ENCODE results near the gene MVB12B.
"Not testable (repeated sequence)": the region's sequence is repeated elsewhere in the genome, so short reads cannot be mapped to it uniquely, and the experiment has no call there.

The MVB12B gene

DNA sequence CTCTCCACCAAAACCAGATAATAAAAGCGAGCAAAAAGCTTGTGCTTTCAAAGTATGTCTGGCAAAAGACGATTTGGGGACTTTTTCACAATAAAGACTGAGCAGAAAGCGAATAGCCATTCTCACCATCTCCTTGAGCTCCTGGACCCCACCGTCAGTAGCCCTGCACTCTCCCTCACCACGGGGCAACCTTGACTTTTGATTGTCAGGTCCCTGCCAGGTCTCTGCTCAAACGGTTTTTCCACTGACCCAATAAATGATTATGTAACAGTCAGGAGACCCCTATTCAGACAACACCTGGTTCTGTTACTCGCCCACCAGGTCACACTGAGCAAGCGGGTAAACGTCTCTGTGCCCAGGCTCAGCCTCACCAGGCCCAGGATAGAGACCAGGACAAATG is 131.3 kb downstream of the MVB12B start:
- no peak for DNase-seq

DNA sequence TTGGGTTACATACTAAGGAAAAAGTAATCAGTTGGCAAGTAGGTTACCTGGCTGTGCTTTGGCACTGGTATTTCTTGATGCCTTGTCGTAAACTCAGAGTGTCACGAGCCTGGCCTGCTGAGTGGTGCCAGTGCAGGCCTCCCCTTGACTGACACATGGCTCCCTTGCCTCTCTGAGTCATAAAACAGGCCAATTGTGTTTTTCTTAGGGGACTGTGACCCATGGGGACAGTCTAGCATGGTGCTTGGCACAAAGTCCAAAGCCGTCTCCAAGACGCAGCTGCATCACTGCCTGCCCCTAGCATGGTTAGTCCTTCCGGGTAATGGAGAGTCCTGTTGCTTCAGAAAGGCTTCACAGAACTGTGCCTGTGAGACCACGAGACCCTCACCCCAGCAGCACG is 132.5 kb downstream of the MVB12B start:
- DNase-seq: no peak

DNA sequence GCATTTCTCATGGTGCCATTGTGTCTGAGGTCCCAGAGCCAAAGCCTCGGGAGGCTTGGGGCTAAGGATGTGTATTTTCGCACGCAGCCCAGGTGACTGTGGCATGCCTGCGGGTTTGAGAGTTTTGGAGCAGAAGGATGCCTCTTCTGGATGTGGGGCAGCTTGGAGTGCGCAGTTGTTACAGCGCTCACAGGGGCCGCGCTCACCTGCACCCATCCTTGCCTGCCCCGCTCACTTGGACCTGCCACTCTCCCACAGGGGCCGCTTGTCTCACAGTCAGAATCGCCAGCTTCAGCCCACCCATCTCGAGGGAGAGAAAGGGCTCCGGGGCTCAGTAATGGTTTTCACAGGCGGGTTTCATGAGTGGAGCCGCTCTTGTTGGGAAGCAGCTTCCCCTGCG is 132.9 kb downstream of the MVB12B start:
- no peak for DNase-seq

GRCh38 chr9:126459965-126460843 is 133.6 kb downstream of the MVB12B start:
- no peak for DNase-seq

DNA sequence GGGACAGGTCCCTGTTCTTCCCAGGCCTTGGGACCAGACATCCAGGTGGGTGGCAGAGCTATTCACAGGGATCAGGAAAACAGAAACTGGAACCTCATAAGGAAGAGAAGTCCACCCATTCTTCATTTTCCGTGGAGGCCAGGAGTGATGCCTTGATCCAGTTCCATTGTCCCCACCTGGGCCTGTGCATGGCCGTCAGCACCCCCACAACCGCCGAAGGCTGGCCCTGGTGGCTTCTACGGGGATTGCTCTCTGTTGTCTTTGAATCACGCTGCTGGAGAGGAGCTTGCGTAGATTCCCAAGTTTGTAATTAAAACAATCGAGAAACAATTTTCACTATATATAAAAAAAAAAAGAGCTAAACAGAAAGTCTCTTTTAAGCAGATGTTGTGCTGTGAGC is 134.4 kb downstream of the MVB12B start:
- no peak for DNase-seq

DNA sequence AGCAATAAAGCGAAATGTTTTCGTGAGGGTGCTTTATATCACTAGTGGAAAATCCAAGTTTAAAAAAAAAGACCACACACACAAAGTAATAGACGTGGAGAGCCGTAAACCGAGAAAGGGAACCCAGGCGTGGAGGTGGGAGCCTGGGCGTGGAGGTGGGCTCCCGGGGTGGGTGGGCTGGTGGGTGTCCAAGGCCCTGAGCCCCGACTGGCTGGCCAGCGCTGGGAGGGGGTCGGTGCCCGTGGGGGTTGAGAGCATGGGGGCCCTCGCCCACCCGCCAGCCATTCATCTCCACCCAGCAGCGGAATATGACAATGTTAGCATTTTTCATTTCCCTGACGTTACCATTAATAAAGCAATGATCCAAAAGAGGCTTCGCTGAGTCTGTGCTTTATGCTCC is 135.0 kb downstream of the MVB12B start:
- DNase-seq: no peak

- no peak for DNase-seq
Measured at GRCh38 chr9:126462617-126463016, 136.0 kb downstream of the MVB12B start.

- no peak for DNase-seq
Measured at GRCh38 chr9:126463426-126463825, 136.8 kb downstream of the MVB12B start.

DNA sequence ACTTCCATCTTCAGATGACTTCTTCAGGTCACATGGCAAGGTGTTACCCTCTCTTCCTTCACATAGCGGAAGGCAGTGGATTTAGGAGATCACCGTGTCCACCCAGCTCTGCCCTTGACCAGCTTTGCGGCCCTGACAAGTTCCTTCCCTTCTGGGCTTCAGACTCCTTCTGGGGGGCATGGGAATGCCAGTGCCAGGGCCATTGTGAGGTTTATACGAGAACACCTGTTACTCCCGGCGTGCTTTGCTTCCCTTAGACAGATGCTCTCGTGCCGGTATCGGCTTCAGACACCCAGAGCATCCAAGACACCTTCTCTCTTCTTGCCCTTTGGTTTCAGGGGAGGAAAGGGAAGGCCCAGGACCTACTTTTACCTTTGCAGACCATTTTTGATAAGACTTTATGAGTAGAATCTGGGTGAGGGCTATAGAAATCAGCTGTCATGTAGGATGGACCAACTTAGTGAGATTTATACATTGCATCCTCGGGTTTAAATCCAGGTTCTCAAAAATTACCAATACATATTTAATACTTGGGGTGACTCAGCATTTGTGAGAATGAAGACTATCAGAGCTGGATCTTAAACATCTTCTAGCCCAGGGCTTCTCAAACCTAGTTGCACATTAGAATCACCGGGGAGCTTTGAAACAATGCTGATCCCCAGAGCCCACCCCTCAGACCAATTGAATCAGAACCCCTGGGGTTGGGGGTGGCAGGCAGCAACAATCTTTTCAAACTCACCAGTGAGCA is 138.2 kb downstream of the MVB12B start:
- no peak for DNase-seq

DNA sequence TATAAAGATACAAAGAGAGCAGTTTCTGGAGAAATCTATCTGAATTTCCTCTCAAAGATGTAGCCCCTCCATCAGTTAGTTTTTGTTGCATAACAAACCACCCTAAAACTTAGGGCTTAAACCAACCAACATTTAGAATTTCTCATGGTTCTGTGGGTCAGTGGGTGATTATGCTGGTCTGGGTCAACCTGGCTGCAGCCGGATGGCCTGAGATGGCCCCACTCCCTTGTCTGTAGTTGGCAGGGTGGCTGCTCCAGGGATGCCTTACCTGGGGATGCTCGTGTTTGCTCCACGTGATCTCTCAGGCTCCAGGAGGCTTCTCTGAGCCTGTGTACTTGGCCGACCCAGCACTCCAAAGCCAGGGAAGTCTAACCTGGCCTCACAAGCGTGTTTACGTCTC is 139.3 kb downstream of the MVB12B start:
- DNase-seq: no peak

GRCh38 chr9:126468141-126468825 is 141.7 kb downstream of the MVB12B start:
- no peak for DNase-seq

DNA sequence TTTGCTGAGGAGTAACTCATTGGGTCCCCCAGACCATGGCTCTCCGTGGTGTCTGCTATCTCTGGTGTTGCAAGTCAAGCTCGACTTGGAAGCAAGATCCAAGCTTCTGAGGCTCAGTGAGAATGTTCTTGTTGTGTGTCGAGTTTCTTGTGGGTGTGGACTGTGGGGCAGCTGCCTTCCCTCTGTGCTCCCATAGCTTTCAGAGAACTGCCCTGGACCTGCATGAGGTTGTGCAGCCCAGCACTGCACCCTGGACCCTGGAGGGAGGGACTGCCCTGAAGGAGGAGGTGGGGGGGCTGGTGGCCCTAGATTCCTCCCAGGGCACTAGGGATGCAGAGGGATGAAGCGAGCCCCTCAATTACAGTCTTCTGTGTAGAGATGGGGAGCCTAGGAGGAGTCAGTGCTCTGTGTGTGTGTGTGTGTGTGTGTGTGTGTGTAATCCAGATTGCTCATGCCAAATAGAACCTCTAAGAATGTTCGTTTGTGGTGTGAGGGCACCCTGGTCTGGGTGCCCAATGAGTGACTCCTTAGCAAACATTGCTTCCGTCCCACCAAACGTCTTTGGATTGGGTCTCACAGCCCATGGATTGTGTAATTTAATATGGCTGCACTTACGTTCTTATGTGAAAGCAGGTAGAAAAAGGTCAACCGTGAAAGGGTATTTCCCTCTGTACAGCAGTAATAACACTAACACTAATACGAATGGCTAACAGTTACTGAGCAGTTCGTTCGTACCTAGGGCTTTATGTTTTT is 143.8 kb downstream of the MVB12B start:
- DNase-seq: peak; percentile 33

GRCh38 chr9:126471084-126471624 is 144.5 kb downstream of the MVB12B start:
- DNase-seq: peak; percentile 71

- no peak for DNase-seq
Measured at GRCh38 chr9:126472198-126472947, 145.7 kb downstream of the MVB12B start.

DNA sequence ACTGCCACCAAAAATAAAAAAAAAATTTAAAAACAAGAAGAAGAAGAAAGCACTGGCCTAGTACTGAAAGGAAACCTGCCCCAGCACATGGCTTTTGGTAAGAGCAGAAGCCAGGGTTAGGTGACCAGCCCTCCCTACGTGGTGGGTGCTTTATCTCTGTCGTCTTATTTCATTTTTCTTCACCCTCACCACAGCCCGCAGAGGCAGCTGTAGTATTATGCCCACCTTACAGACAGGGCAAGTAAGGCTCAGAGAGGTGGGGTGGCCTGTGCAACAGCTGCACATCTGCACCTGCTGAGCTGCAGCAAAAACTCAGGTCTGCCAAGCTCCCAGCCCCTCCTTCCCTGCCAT is 146.3 kb downstream of the MVB12B start:
- no peak for DNase-seq

- DNase-seq: no peak
Measured at GRCh38 chr9:126474206-126474765, 147.7 kb downstream of the MVB12B start.

GRCh38 chr9:126474786-126475485 is 148.3 kb downstream of the MVB12B start:
- no peak for DNase-seq

DNA sequence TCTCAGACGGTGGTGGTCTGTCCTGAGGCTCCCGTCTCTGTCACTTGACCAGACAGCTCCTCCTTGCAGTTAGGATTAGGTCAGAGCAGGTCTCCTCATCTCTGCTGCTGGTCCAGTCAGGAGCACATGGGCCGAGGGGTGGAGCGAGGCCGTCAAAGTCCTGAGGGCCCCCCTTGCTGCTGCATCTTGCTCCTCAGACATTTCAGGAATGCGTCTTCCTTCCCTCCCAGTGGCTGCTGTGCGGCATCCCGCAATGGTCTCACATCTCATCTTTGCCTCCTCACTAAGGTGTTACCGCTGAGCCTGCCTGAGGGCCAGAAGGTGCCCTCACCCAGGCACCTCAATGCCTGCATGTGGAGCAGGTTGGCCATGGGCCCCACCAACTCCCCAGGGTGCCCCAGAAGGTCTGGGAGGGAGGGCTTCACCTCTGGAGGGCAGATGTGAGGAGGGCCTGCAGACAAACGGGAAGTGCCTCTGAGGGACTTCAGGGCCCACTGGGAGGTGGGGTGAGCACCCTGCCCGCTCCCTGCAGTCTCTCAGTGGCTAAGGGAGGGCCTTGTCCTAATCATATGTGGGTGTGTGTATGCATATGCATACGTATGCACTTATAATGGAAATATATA is 149.4 kb downstream of the MVB12B start:
- no peak for DNase-seq

DNA sequence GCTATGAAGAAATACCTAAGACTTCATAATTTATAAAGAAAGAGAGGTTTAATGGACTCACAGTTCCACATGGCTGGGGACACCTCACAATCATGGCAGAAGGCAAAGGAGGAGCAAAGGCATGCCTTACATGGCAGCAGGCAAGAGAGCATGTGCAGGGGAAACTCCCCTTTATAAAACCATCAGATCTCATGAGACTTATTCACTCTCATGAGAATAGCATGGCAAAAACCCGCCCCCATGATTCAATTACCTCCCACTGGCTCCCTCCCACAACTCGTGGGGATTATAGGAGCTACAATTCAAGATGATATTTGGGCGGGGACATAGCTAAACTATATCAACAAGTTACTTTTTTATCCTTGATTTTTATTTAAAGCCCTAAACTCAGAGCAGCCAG is 150.8 kb downstream of the MVB12B start:
- not testable (repeated sequence) for DNase-seq

DNA sequence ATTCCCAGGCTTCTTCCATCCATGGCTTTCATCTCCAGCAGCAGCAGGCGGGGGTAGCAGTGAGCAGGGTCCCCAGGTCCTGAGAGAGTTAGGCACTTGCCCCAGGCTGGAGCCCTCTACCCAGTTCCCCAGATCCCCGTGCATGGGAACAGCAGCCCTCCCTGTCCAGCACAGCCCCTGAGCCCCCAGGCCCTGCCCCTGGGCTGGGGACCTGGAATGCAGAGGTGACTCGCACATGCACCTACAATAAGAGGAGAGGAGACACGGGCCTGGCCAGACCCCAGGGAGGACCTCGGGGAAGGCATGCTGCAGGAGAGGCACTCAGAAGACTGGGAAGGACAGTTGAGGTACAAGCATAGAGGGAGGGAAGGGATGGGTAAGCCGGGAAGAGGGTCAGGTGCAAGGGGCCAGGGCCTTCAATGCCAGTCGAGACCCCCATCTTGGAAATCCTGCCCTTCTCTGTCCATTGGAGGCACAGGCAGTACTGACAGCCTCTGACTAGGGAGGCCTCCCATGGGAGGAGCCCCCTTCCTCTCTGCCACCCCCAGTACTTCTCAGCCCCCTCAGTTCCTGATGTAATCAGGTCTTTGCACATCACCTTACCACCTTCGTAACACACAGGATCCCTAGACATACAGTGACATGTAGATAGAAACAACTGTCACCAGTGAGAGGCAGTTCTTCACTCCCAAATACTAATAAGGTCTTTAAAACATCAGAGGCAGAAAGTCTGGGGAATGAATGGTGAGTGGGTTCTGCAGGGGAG is 151.8 kb downstream of the MVB12B start:
- no peak for DNase-seq
